GM23248 (cell line): ENCODE data around the gene MYH14. TPM values are rescaled to one million over a fixed set of nuclear protein-coding genes. Genes with fewer than 3 reads are reported as not detected.

ENCODE experiments used
- DNase-seq: peaks from one replicate; pipeline ENCODE4 v3.0.0-alpha.2; 2015
- H2AFZ ChIP-seq: fragments of 200-600 bp; sonication (generic); 2 replicates; pipeline ENCODE4 v1.6.1; 2016; ENCODE audit warnings: antibody characterized with exemption
- H3F3A ChIP-seq: fragments of 200-600 bp; sonication (generic); 2 replicates; pipeline ENCODE4 v1.6.1; 2016; ENCODE audit warnings: mild to moderate bottlenecking, antibody characterized with exemption, mixed run types; ENCODE audit not compliant: insufficient read depth
- H3K27ac ChIP-seq: fragments of 200-600 bp; sonication (generic); 2 replicates; pipeline ENCODE4 v1.5.1; 2016; ENCODE audit warnings: mild to moderate bottlenecking
- H3K27me3 ChIP-seq: fragments of 200-600 bp; sonication (generic); replicated peaks from 2 replicates; pipeline ENCODE4 v1.6.1; 2016; ENCODE audit warnings: mild to moderate bottlenecking; ENCODE audit not compliant: insufficient read depth
- H3K36me3 ChIP-seq: fragments of 200-600 bp; sonication (generic); 2 replicates; pipeline ENCODE4 v1.6.1; 2016; ENCODE audit warnings: low read depth, mild to moderate bottlenecking
- H3K4me1 ChIP-seq: fragments of 200-600 bp; sonication (generic); 2 replicates; pipeline ENCODE4 v1.6.1; 2016; ENCODE audit warnings: mild to moderate bottlenecking; ENCODE audit not compliant: insufficient read depth
- H3K4me2 ChIP-seq: fragments of 200-600 bp; sonication (generic); one replicate; pipeline ENCODE4 v1.6.1; 2016; ENCODE audit warnings: mild to moderate bottlenecking; ENCODE audit not compliant: unreplicated experiment
- H3K4me3 ChIP-seq: fragments of 200-600 bp; sonication (generic); 2 replicates; pipeline ENCODE4 v1.5.1; 2016; ENCODE audit warnings: mild to moderate bottlenecking
- H3K79me2 ChIP-seq: fragments of 200-600 bp; sonication (generic); 2 replicates; pipeline ENCODE4 v1.6.1; 2016; ENCODE audit warnings: mild to moderate bottlenecking; ENCODE audit not compliant: insufficient read depth
- H3K9ac ChIP-seq: fragments of 200-600 bp; sonication (generic); 2 replicates; pipeline ENCODE4 v1.6.1; 2016; ENCODE audit warnings: mild to moderate bottlenecking
- H3K9me2 ChIP-seq: fragments of 200-600 bp; sonication (generic); 2 replicates; pipeline ENCODE4 v1.6.1; 2016; ENCODE audit warnings: mixed run types, mild to moderate bottlenecking, moderate library complexity; ENCODE audit not compliant: insufficient read depth
- H3K9me3 ChIP-seq: fragments of 200-600 bp; sonication (generic); one replicate; pipeline ENCODE4 v1.6.1; 2017; ENCODE audit warnings: low read depth
- H4K20me1 ChIP-seq: fragments of 200-600 bp; sonication (generic); 2 replicates; pipeline ENCODE4 v1.6.0; 2016; ENCODE audit not compliant: insufficient read depth
- EZH2 ChIP-seq: fragments of 200-600 bp; sonication (generic); IDR thresholded peaks from 2 replicates; pipeline ENCODE4 v1.6.1; 2018; ENCODE audit warnings: antibody characterized with exemption, mild to moderate bottlenecking; ENCODE audit not compliant: insufficient read depth, poor library complexity, severe bottlenecking
- EZH2phosphoT487 ChIP-seq: fragments of 200-600 bp; sonication (generic); IDR thresholded peaks from 2 replicates; pipeline ENCODE4 v1.6.1; 2018; ENCODE audit warnings: antibody characterized with exemption, moderate library complexity, mild to moderate bottlenecking, low read depth; ENCODE audit not compliant: insufficient read depth
- WGBS, 2 experiments: methylation state at CpG; one replicate each; pipeline ENCODE4 v1.1.6; 2015 to 2017; ENCODE audit warnings: low lambda C conversion rate in 2 of 2, low coverage in 1 of 2; ENCODE audit errors: missing lambda C conversion rate in 2 of 2; 5-methylcytosine and 5-hydroxymethylcytosine counted together
- in situ Hi-C: fragments of 300-500 bp; cut with MboI; formaldehyde crosslinking; loops from 2 replicates; pipeline ENCODE4 v1.15.0; 2020
- polyA plus RNA-seq: library from polyadenylated mRNA; unstranded; fragments of >200 nt; fragmentation: Nextera tagmentation; extraction: Ambion mirVana; gene quantifications from 2 replicates; pipeline ENCODE4 v1.2.1, GENCODE V29; 2016
- total RNA-seq: library from RNA; depleted of rRNA; stranded (reverse); fragments of >200 nt; shearing (Covaris generic); gene quantifications from 2 replicates; pipeline ENCODE4 v1.2.3, GENCODE V29; 2014

The MYH14 gene
- total and polyA plus RNA-seq, 2 experiments from 2014 or later = not detected

- H3K27me3 ChIP-seq = no peaks in the 10 kb centered on the region
- H3K9ac ChIP-seq = no peak overlapping the region
- in situ Hi-C loops = no loop called here
- 36 to 43% methylated on average over 2 of the region's 2 CpGs for WGBS, 2 experiments
- H3K79me2 ChIP-seq = no peaks in the 10 kb centered on the region
- no peak overlapping the region for H3K27ac ChIP-seq
- no peaks in the 10 kb centered on the region for H3K9me3 ChIP-seq
- no peaks in the 10 kb centered on the region for H4K20me1 ChIP-seq
- TF ChIP-seq EZH2 (no peak), EZH2phosphoT487 (no peak)
- H2AFZ ChIP-seq = no peak overlapping the region
- no peaks in the 10 kb centered on the region for H3F3A ChIP-seq
- H3K36me3 ChIP-seq = no peaks in the 10 kb centered on the region
- no peak overlapping the region for H3K4me2 ChIP-seq
- no peaks in the 10 kb centered on the region for H3K9me2 ChIP-seq
- DNase-seq = no peak
- H3K4me3 ChIP-seq = no peak overlapping the region
- no peaks in the 10 kb centered on the region for H3K4me1 ChIP-seq
Observed at GRCh38 chr19:50269653-50270052, 66.2 kb downstream of the MYH14 start.

DNA sequence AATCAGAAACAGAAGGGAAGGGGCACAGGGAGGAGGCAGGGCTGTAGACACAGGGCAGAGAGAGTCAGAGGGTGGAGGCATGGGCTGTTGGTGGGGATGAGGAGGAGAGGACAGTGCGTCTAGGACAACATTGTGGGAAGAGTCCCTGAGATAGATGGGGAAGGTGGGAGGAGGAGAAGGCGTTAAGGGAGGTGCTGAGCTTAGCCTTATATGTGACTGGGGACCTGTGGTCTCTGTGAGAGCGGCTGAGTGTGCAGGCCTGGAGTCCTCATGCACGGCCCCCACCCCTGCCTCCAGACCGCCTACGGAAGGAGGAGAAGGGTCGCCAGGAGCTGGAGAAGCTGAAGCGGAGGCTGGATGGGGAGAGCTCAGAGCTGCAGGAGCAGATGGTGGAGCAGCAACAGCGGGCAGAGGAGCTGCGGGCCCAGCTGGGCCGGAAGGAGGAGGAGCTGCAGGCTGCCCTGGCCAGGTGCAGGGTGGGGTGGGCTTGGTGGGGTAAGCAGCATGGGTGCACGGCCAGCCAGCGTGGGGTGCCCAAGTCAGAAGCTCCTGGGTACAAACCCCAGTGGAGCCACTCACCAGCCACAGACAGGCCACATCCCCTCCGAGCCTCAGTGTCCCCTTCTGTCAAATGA, 69.0 kb downstream of the MYH14 start:
- H3K36me3 ChIP-seq = no peaks in the 10 kb centered on the region
- no peak overlapping the region for H3K4me2 ChIP-seq
- no peaks in the 10 kb centered on the region for H3K27me3 ChIP-seq
- H3K9me2 ChIP-seq = no peaks in the 10 kb centered on the region
- in situ Hi-C loops = no loop called here
- no peaks in the 10 kb centered on the region for H3K79me2 ChIP-seq
- WGBS, 2 experiments = 25 to 28% methylated on average over 12 to 14 of the region's 14 CpGs
- no peak overlapping the region for H2AFZ ChIP-seq
- H4K20me1 ChIP-seq = no peaks in the 10 kb centered on the region
- H3F3A ChIP-seq = no peaks in the 10 kb centered on the region
- H3K9ac ChIP-seq = no peak overlapping the region
- no peak for DNase-seq
- H3K9me3 ChIP-seq = no peaks in the 10 kb centered on the region
- H3K27ac ChIP-seq = no peak overlapping the region
- H3K4me3 ChIP-seq = no peak overlapping the region
- no peaks in the 10 kb centered on the region for H3K4me1 ChIP-seq
- TF ChIP-seq EZH2 = no peak
- no peak for TF ChIP-seq EZH2phosphoT487

GRCh38 chr19:50273821-50274220, 70.4 kb downstream of the MYH14 start:
- Histone ChIP-seq H3K36me3 (no peaks in the 10 kb centered on the region), H3K9me3 (no peaks in the 10 kb centered on the region), H3F3A (no peaks in the 10 kb centered on the region), H4K20me1 (no peaks in the 10 kb centered on the region), H2AFZ (no peak overlapping the region), H3K4me3 (no peak overlapping the region), H3K79me2 (no peaks in the 10 kb centered on the region), H3K9me2 (no peaks in the 10 kb centered on the region), H3K4me2 (no peak overlapping the region), H3K27me3 (no peaks in the 10 kb centered on the region), H3K4me1 (no peaks in the 10 kb centered on the region), H3K9ac (no peak overlapping the region), H3K27ac (no peak overlapping the region)
- in situ Hi-C loops = no loop called here
- TF ChIP-seq EZH2 = no peak
- no peak for TF ChIP-seq EZH2phosphoT487
- 43 to 44% methylated on average over 7 of the region's 7 CpGs for WGBS, 2 experiments
- DNase-seq = no peak

- H2AFZ ChIP-seq = no peak overlapping the region
- H3K4me3 ChIP-seq = no peak overlapping the region
- H3K36me3 ChIP-seq = no peaks in the 10 kb centered on the region
- H3K9ac ChIP-seq = no peak overlapping the region
- H3K9me2 ChIP-seq = no peaks in the 10 kb centered on the region
- H3K4me2 ChIP-seq = no peak overlapping the region
- in situ Hi-C loops = no loop called here
- no peak for TF ChIP-seq EZH2
- no peak for TF ChIP-seq EZH2phosphoT487
- no peaks in the 10 kb centered on the region for H3F3A ChIP-seq
- no peaks in the 10 kb centered on the region for H3K4me1 ChIP-seq
- H4K20me1 ChIP-seq = no peaks in the 10 kb centered on the region
- H3K27ac ChIP-seq = no peak overlapping the region
- H3K9me3 ChIP-seq = no peaks in the 10 kb centered on the region
- WGBS, 2 experiments = 43 to 50% methylated on average over 25 to 26 of the region's 26 CpGs
- DNase-seq = no peak
- H3K27me3 ChIP-seq = 0 out of 2 replicates have a peak, but pooled peaks cover 2% of the 10 kb centered on the region
- no peaks in the 10 kb centered on the region for H3K79me2 ChIP-seq
Observed at GRCh38 chr19:50275577-50276368, 72.4 kb downstream of the MYH14 start.
